Calu3 (cell line): ENCODE measurements around the gene PFKFB3. TPM values are rescaled to one million over a fixed set of nuclear protein-coding genes. Genes with fewer than 3 reads are reported as not detected.

Experiments
- BruUV-seq: library from RNA; stranded (reverse); fragments of 400-500 nt; replicated peaks from 2 replicates; lab custom pipeline; 2021; lab: Mats Ljungman, UMichigan
- CTCF ChIA-PET: fragments of 300-600 bp; sonication (Branson Sonifier 250); formaldehyde crosslinking; loops from one replicate; lab custom pipeline; 2022; ENCODE audit warnings: antibody characterized with exemption; lab: Charles Lee
- DNase-seq: peaks from one replicate; pipeline ENCODE4 v3.0.0; 2022
- H3K27ac Mint-ChIP-seq: one replicate; pipeline ENCODE4 v1.8.0; 2022; ENCODE audit warnings: mixed read lengths; ENCODE audit not compliant: unreplicated experiment
- H3K27me3 Mint-ChIP-seq: one replicate; pipeline ENCODE4 v1.8.0; 2022; ENCODE audit warnings: mixed read lengths; ENCODE audit not compliant: unreplicated experiment
- H3K36me3 Mint-ChIP-seq: one replicate; pipeline ENCODE4 v1.8.0; 2022; ENCODE audit warnings: mild to moderate bottlenecking, moderate library complexity, mixed read lengths; ENCODE audit not compliant: insufficient read depth, unreplicated experiment
- H3K4me1 Mint-ChIP-seq: one replicate; pipeline ENCODE4 v1.8.0; 2022; ENCODE audit warnings: mild to moderate bottlenecking, low read depth, mixed read lengths; ENCODE audit not compliant: unreplicated experiment
- H3K4me3 Mint-ChIP-seq: one replicate; pipeline ENCODE4 v1.8.0; 2022; ENCODE audit warnings: mild to moderate bottlenecking, low read depth, moderate library complexity, mixed read lengths; ENCODE audit not compliant: unreplicated experiment
- H3K9me3 Mint-ChIP-seq: one replicate; pipeline ENCODE4 v1.8.0; 2022; ENCODE audit warnings: low read depth, mixed read lengths; ENCODE audit not compliant: unreplicated experiment
- CTCF ChIP-seq: fragments of 200-600 bp; IDR thresholded peaks from one replicate; pipeline ENCODE4 v1.8.0; 2022; ENCODE audit warnings: antibody characterized with exemption; ENCODE audit not compliant: unreplicated experiment
- intact Hi-C: fragments of 100-400 bp; cut with micrococcal nuclease; formaldehyde crosslinking; loops from one replicate; pipeline ENCODE4 v1.10.0; 2022; ENCODE audit not compliant: unreplicated experiment
- total RNA-seq: library from RNA; stranded (reverse); gene quantifications from 2 replicates; pipeline ENCODE4 v1.2.3, GENCODE V29; 2022

The PFKFB3 gene
- total RNA-seq, 1 experiment from 2014 or later, result 293 TPM

GRCh38 chr10:6229746-6230145 lies 27.0 kb downstream of the PFKFB3 start:
- no peak for DNase-seq
- Mint-ChIP-seq H3K4me3 (no peak overlapping the region), H3K27ac (peak overlapping the region; percentile 73), H3K9me3 (no peaks in the 10 kb centered on the region), H3K4me1 (peaks cover 48% of the 10 kb centered on the region), H3K27me3 (no peaks in the 10 kb centered on the region), H3K36me3 (peaks cover 100% of the 10 kb centered on the region)
- BruUV-seq, result no TSS peak
- intact Hi-C loops, result loop anchor here (10.0 kb wide), 1 partner anchor 175 kb away; no protein-coding TSS in a partner anchor
- no peak for TF ChIP-seq CTCF
- CTCF ChIA-PET, result no interaction called here

- no TSS peak for BruUV-seq
- Mint-ChIP-seq H3K27me3 (no peaks in the 10 kb centered on the region), H3K4me3 (no peak overlapping the region), H3K4me1 (peaks cover 48% of the 10 kb centered on the region), H3K9me3 (no peaks in the 10 kb centered on the region), H3K36me3 (peaks cover 100% of the 10 kb centered on the region), H3K27ac (peak overlapping the region; percentile 73)
- intact Hi-C loops, result loop anchor here (10.0 kb wide), 1 partner anchor 174 kb away; no protein-coding TSS in a partner anchor
- CTCF ChIA-PET, result no interaction called here
- no peak for TF ChIP-seq CTCF
- no peak for DNase-seq
Measured at GRCh38 chr10:6230315-6230714, 27.6 kb downstream of the PFKFB3 start.

GRCh38 chr10:6231146-6231545 lies 28.4 kb downstream of the PFKFB3 start:
- Mint-ChIP-seq H3K4me3 (no peak overlapping the region), H3K27ac (peak overlapping the region; percentile 75), H3K9me3 (no peaks in the 10 kb centered on the region), H3K27me3 (no peaks in the 10 kb centered on the region), H3K4me1 (peaks cover 48% of the 10 kb centered on the region), H3K36me3 (peaks cover 100% of the 10 kb centered on the region)
- no TSS peak for BruUV-seq
- CTCF ChIA-PET, result no interaction called here
- intact Hi-C loops, result loop anchor here (10.0 kb wide), 1 partner anchor 174 kb away; no protein-coding TSS in a partner anchor
- TF ChIP-seq CTCF, result no peak
- DNase-seq, result no peak

- BruUV-seq, result no TSS peak
- DNase-seq, result no peak
- intact Hi-C loops, result loop anchor here (10.0 kb wide), 1 partner anchor 173 kb away; no protein-coding TSS in a partner anchor
- Mint-ChIP-seq H3K4me1 (peaks cover 48% of the 10 kb centered on the region), H3K27ac (peak overlapping the region; percentile 75), H3K9me3 (no peaks in the 10 kb centered on the region), H3K36me3 (peaks cover 100% of the 10 kb centered on the region), H3K4me3 (no peak overlapping the region), H3K27me3 (no peaks in the 10 kb centered on the region)
- CTCF ChIA-PET, result no interaction called here
- no peak for TF ChIP-seq CTCF
Measured at GRCh38 chr10:6231730-6232129, 29.0 kb downstream of the PFKFB3 start.
